Measurements from ENCODE around the gene MCF2L. TPM values are rescaled to one million over a fixed set of nuclear protein-coding genes. Genes with fewer than 3 reads are reported as not detected.

MCF2L gene
- total RNA-seq, 2 donors from 2014 or later = 48.0 to 49.9 TPM

DNA sequence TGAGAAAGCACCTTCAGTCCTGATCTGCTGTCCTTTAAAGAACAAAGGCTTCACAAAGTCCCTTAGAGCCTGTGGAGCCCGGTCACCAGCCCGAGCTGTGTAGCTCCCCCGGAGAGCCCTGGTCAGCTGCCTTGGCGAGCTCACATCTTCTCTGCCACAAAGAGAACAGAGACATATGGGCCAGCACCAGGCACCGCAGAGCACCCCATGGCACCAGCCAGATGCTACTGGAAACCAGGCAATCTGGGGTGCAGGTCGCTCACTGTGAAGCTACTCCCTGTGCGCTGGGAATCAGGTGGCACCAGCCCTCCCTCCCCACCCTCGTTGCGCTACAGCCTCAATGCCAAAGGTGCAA is 92.2 kb downstream of the MCF2L start:
- H3K27ac Mint-ChIP-seq = no peak overlapping the region
- WGBS, 2 experiments (ENCODE audit: insufficient coverage in 1 of 2, insufficient read length in 1 of 2) = 90 to 100% methylated on average over 6 to 9 of the region's 9 CpGs
- Histone ChIP-seq H3K36me3 (ENCODE audit: control insufficient read depth, insufficient read depth, low read length) (no peaks in the 10 kb centered on the region), H3K4me3 (ENCODE audit: low read length) (no peak overlapping the region), H3K4me1 (ENCODE audit: control insufficient read depth, insufficient read depth, low read length) (no peaks in the 10 kb centered on the region), H3K27ac (ENCODE audit: low read depth, low read length) (no peak overlapping the region), H3K9me3 (ENCODE audit: control insufficient read depth, low read length) (peaks cover 21% of the 10 kb centered on the region), H3K9ac (ENCODE audit: extremely low read depth, low read length, poor library complexity, severe bottlenecking) (no peak overlapping the region), H3K27me3 (ENCODE audit: control insufficient read depth, insufficient read depth, low read length, poor library complexity, severe bottlenecking) (no peaks in the 10 kb centered on the region)
- H3K4me1 Mint-ChIP-seq = no peaks in the 10 kb centered on the region
- TF ChIP-seq, protein P1, sequence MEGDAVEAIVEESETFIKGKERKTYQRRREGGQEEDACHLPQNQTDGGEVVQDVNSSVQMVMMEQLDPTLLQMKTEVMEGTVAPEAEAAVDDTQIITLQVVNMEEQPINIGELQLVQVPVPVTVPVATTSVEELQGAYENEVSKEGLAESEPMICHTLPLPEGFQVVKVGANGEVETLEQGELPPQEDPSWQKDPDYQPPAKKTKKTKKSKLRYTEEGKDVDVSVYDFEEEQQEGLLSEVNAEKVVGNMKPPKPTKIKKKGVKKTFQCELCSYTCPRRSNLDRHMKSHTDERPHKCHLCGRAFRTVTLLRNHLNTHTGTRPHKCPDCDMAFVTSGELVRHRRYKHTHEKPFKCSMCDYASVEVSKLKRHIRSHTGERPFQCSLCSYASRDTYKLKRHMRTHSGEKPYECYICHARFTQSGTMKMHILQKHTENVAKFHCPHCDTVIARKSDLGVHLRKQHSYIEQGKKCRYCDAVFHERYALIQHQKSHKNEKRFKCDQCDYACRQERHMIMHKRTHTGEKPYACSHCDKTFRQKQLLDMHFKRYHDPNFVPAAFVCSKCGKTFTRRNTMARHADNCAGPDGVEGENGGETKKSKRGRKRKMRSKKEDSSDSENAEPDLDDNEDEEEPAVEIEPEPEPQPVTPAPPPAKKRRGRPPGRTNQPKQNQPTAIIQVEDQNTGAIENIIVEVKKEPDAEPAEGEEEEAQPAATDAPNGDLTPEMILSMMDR (conservative IDR thresholded peaks at IDR 0.05) = no peak
- DNase-seq = no peak
- H3K27me3 Mint-ChIP-seq (ENCODE audit: insufficient read depth) = no peaks in the 10 kb centered on the region
- no peak overlapping the region for H3K4me3 Mint-ChIP-seq
- peaks cover 2% of the 10 kb centered on the region for H3K9me3 Mint-ChIP-seq
- peaks cover 6% of the 10 kb centered on the region for H3K36me3 Mint-ChIP-seq (ENCODE audit: low read depth)

DNA sequence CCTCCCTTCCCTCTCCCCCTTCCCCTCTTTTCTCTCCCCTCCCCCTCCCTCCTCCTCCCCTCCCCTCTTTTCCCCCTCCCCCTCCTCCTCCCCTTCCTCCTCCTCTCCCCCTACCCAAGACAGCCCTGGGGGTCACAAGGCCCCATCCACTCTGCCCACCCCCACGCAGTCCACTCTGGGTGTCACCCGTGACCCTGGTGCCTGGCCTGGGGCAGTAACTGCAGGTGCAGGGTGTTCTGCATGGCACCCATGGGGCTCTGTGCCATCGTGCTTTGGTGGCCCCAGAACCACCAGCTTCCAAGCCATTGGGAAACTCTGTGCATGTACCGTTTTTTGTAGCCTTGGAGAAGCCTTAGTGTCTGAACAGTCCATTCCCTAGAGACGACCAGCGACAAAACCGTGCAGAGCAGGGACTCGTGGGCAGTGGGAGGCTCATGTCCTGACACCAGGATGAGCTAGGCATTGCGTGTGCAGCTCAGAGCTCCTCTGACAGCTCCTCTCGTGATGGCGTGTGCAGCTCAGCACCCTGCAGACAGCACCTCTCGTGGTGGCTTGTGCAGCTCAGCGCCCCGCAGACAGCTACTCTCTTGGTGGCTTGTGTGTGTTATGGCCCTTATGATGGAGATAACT is 92.9 kb downstream of the MCF2L start:
- H3K27me3 ChIP-seq (ENCODE audit: control insufficient read depth, insufficient read depth, low read length, poor library complexity, severe bottlenecking) = no peaks in the 10 kb centered on the region
- no peaks in the 10 kb centered on the region for H3K4me1 ChIP-seq (ENCODE audit: control insufficient read depth, insufficient read depth, low read length)
- peaks cover 14% of the 10 kb centered on the region for H3K9me3 ChIP-seq (ENCODE audit: control insufficient read depth, low read length)
- no peaks in the 10 kb centered on the region for H3K36me3 ChIP-seq (ENCODE audit: control insufficient read depth, insufficient read depth, low read length)
- no peak for DNase-seq
- Mint-ChIP-seq H3K27me3 (ENCODE audit: insufficient read depth) (no peaks in the 10 kb centered on the region), H3K27ac (no peak overlapping the region), H3K4me1 (no peaks in the 10 kb centered on the region), H3K4me3 (no peak overlapping the region), H3K36me3 (ENCODE audit: low read depth) (peaks cover 7% of the 10 kb centered on the region), H3K9me3 (peaks cover 2% of the 10 kb centered on the region)
- TF ChIP-seq, protein P1 (conservative IDR thresholded peaks at IDR 0.05) = no peak
- H3K9ac ChIP-seq (ENCODE audit: extremely low read depth, low read length, poor library complexity, severe bottlenecking) = no peak overlapping the region
- no peak overlapping the region for H3K4me3 ChIP-seq (ENCODE audit: low read length)
- 94 to 96% methylated on average over 9 to 14 of the region's 14 CpGs for WGBS, 2 experiments (ENCODE audit: insufficient coverage in 1 of 2, insufficient read length in 1 of 2)
- H3K27ac ChIP-seq (ENCODE audit: low read depth, low read length) = no peak overlapping the region

DNA sequence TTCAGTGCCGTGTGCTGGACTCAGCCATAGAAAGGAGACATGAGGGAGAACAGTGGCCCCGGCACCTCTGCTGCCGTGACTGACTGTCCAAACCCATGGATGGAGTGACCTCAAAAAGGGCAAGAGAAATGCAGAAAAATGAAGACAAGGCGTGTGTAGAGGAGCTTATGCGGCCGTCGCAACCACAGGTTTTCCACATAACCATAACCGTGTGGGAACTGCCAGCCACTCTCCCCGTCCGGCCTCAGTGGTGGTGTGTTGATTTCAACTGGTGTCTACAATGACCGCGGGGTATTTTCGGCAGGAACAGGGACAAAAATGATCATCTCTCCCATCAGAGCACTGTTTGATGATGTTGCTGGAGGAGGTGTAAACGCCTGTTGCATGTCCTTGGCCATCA is 93.7 kb downstream of the MCF2L start:
- Mint-ChIP-seq H3K9me3 (peaks cover 2% of the 10 kb centered on the region), H3K36me3 (ENCODE audit: low read depth) (peaks cover 9% of the 10 kb centered on the region), H3K27me3 (ENCODE audit: insufficient read depth) (no peaks in the 10 kb centered on the region), H3K4me3 (no peak overlapping the region), H3K27ac (no peak overlapping the region), H3K4me1 (no peaks in the 10 kb centered on the region)
- TF ChIP-seq, protein P1 (conservative IDR thresholded peaks at IDR 0.05) = no peak
- 93 to 96% methylated on average over 10 to 13 of the region's 14 CpGs for WGBS, 2 experiments (ENCODE audit: insufficient coverage in 1 of 2, insufficient read length in 1 of 2)
- Histone ChIP-seq H3K36me3 (ENCODE audit: control insufficient read depth, insufficient read depth, low read length) (no peaks in the 10 kb centered on the region), H3K9ac (ENCODE audit: extremely low read depth, low read length, poor library complexity, severe bottlenecking) (no peak overlapping the region), H3K27ac (ENCODE audit: low read depth, low read length) (no peak overlapping the region), H3K27me3 (ENCODE audit: control insufficient read depth, insufficient read depth, low read length, poor library complexity, severe bottlenecking) (no peaks in the 10 kb centered on the region), H3K9me3 (ENCODE audit: control insufficient read depth, low read length) (peaks cover 6% of the 10 kb centered on the region), H3K4me3 (ENCODE audit: low read length) (no peak overlapping the region), H3K4me1 (ENCODE audit: control insufficient read depth, insufficient read depth, low read length) (no peaks in the 10 kb centered on the region)
- no peak for DNase-seq
